HG02623 (cell line): Measurements from ENCODE around the gene SLC16A13.
"Not testable (repeated sequence)": the region's sequence is repeated elsewhere in the genome, so short reads cannot be mapped to it uniquely, and the experiment has no call there.

ENCODE experiments used
- ATAC-seq: cut with Tn5 transposase; IDR thresholded peaks from one replicate; pipeline ENCODE4 v1.9.1; 2021; ENCODE audit warnings: moderate library complexity; ENCODE audit not compliant: unreplicated experiment

The SLC16A13 gene

GRCh38 chr17:7027335-7027734 lies 8.5 kb upstream of the SLC16A13 start:
- ATAC-seq: no peak

DNA sequence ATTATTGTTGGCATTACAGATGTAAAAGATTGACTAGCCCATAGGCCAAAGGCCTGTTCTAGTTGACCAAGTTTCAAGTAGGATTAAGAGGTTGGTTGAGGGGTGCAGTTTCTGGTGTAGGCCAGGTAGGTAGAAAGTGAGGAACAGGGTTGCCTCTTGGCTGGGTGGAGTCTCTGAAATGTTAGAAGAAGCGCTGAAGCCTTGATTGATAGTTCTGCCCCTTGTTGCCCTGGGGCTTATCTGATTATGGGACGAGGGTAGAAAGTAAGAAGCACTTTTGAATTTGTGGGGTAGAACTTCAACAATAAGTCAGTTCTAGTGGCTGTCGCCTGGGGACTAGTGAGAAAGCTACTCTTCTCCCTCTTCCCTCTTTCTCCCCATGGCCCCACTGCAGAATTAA lies 6.7 kb upstream of the SLC16A13 start:
- ATAC-seq: no peak

- ATAC-seq: no peak
Observed at GRCh38 chr17:7029659-7030058, 6.2 kb upstream of the SLC16A13 start.

DNA sequence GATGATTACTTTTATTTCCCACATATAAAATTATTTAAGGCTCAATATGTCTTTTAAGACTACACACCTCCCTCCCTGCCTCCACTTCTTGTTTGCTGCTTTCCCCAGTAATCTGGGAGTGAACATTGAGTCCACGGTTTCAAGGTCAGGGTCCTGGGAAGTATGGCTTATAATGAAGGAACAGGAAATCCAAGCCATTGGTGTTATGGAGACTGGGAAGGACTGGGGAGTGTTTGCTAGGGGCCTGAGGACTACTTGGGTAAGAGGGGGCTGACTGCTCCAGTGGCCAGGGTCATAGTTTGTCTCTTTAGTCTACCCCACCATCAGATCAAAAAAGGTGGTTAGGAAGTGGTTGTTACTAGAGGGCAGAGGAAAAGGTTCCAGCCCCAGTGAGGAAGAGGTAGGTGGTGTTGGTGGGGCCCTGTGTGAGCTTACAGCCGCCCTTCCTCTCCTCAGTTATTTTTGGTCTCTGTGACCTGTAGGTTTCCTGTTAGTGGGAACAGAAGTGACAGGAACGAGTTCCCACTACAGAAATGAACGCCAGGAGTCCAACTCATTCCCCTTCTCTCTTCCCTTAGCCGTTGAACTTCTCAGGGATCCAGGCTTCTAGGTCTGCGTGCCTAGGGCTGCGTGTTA lies 742 bp upstream of the SLC16A13 start:
- ATAC-seq: no peak

GRCh38 chr17:7038025-7038862 lies 2.4 kb downstream of the SLC16A13 start:
- ATAC-seq: no peak

GRCh38 chr17:7039832-7040231 lies 4.0 kb downstream of the SLC16A13 start:
- ATAC-seq: no peak

DNA sequence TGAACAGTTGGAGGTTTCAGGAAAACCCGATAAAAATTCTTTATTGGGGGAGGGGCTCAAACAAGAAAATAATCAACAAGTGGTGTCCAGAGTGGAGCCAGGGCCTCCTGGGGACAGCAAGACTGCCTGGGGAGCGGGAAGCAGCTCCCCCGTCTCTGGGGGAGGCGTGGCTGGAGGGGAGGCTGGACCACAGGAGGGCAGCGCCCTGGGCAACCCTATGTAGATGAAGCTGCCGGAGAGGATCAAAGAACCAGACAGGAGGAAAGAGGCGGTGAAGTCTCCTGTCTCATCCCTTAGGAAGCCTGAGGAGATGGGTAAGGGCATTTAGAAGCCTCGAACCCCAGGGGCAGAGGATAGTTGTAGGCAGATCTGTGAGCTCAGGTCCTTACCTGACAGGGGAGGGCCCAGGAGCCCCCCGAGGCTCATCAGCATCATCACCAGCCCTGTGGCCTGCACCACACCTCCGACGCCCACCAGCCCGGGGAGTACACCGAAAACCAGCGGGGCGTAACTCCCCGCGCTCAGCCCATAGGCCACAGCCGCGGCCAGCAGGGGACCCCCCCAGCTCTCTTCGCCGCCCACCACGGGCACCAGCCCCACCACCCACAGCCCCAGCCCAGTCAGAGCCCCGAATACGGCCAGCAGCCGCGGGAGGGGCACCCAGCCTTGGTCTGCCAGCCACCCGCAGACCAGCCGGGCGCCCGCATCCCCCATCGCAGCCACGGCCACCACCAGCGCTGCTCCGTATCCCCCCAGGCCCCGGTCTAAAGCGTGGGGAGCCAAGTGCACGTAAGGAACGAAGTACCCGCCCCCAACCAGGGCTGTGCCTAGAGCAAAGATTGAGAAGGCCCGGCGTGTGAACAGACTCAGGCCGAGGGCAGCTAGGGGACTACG lies 6.0 kb downstream of the SLC16A13 start:
- no peak for ATAC-seq

DNA sequence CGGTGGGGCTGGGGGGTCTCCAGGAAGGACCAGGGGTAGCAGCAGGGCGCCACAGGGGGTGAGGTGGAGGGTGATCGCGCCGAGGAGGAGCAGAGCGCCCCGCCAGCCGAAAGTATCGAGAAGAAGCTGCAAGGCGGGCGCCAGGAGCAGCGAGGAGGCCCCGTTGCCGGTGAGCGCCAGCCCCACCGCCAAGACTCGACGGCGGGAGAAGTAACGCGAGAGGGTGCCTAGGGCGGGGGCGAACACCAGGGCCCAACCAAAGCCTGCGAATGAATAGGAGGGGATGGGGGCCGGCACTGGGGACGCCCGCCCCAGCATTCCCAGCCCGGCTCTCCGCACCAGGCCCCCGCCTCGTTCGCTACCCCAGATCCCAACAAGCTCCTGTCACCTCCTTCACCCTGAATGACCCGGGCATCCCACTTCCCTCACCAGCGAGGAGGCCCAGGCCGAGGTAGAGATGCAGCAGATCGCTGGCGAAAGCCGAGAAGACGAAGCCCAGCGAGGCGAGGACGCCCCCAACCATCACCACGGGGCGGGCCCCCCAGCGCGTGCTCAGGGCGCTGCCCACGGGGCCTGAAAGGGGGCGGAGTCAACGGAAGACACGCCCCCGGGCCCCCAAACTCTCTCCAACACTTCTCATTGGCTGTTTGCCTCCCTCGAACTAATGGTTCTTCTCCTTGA lies 6.8 kb downstream of the SLC16A13 start:
- no peak for ATAC-seq

DNA sequence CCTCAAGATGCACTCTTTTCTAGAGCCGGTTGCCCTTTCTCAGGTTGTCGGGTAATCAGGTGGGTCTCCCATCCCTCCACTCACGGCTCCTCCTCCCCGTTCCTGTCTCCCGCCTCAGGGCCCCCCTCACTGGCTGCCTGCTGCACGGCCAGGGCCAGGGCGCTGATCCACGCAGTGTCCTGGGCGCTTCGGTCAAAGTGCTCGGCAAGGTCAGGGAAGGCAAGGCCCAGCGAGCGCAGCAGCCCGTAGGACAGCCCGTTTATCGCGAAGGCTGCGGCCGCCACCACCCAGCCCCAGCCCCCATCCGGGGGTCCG lies 7.3 kb downstream of the SLC16A13 start:
- no peak for ATAC-seq

DNA sequence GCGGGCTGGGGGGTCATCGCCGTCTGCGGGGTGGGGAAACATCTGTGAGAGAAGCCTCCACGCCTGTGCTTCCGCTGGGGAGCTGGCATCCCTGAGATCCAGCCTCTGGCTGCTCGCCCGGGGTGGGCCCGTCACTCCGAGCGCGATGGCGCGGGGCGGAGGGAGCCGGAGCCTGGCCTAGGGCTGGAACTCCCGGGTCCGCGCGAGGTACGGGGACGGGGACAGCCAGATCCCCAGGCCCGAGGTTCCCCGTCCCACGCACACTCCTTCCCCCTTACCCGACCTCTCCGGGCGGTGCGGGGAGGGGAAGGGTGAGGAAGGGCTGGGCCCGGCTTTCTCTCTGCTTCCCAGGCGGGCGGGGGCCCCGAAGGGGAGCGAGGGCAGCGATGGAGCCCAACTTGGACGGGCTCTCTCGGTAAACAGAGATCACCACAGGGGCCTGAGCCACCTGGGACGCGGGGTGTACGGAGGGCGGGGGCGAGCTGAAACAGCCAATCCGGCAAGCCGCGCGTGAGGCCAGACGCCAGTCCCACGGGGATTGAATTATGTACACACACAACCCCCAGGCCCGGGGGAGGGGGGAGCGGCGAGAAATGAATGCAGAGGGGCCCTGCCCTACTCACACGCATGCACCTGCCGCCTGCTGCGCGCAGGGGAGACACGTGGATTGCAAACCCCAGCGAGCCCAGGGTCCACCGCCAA lies 7.8 kb downstream of the SLC16A13 start, which contains the start of gene SLC16A11:
TSS of gene SLC16A11 (minus strand) at position 596 of the 702 bp plus-strand sequence. CDS start at position 17, 579 bp downstream.
- ATAC-seq: no peak

DNA sequence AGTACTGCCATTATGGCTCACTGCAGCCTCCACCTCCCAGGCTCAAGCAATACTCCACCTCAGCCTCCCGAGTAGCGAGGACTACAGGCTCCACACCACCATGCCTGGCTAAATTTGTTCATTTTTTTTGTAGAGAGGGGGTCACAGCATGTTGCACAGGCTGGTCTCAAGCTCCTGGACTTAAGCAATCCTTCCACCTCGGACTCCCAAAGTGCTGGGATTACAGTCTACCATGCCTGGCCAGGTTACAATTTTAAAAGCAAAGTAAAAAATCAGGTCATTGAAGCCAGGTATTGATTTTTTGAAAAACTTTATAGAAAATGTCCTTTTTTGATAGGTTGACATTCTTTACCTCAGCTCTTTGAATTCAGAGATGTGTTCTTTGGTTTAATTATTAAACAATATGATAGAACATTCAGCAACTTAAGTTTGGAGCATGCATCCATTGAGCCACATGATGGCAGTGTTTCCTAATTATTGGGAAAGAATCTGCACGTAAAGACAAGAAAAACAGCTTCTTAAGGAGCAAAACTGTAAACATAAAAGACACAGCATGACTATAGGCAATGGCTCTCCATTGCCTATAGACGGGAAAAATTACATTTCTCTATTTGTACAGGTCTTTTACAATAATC lies 9.8 kb downstream of the SLC16A13 start:
- no peak for ATAC-seq

- no peak for ATAC-seq
Observed at GRCh38 chr17:7046127-7046724, 10.4 kb downstream of the SLC16A13 start.

DNA sequence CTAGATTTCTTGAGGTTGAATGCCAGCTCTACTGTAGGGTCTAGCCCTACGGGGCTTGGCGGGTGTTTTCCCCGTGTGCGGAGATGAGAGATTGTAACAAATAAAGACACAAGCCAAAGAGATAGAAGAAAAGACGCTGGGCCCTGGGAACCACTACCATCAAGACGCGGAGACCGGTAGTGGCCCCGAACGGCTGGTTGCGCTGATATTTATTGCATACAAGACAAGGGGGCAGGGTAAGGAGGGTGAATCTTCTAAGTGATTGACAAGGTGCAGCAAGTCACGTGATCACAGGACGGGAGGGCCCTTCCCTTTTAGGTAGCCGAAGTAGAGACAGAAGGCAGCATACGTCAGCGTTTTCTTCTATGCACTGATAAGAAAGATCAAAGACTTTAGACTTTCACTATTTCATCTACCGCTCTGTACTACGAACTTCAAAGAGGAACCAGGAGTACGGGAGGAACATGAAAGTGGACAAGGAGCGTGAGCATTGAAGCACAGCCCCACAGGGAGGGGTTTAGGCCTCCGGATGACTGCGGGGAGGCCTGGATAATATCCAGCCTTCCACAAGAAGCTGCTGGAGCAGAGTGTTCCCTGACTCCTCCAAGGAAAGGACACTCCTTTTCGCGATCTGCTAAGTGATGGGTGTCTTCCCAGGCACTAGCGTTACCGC lies 11.0 kb downstream of the SLC16A13 start:
- ATAC-seq: not testable (repeated sequence)

DNA sequence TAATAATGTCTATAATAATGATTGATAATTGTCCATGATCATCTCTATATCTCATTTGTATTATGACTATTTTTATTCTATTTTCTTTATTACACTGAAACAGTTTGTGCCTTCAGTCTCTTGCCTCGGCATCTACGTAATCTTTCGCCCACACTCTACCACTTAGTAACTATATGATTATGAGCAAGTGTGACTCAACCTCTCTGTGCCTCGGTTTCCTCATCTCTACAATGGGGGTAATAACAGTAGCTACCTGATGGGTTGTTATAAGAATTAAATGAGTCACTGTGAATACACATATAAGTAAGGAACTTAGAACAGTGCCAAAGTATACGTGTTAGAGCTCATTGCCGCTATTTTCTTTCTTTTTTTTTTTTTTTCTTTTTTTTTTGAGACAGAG lies 11.8 kb downstream of the SLC16A13 start:
- ATAC-seq: no peak

DNA sequence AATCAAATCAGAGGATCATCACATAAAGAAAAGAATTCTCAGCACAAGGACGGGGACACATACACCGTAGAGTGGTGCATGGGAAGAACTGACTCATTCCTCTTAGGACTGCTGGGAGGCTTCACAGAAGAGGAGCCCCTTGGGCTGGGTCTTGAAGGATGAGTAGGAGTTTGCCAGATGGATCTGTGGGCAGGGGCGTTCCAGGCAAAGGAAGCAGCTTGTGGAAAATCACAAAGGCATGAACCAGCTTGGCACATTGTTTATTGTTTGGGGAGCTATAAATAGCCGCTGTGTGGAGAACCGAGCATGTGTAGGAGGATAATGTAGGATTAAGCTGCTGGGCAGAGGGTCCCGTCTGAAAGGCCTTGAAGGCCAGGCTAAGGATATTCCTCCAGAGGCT lies 13.2 kb downstream of the SLC16A13 start:
- no peak for ATAC-seq

DNA sequence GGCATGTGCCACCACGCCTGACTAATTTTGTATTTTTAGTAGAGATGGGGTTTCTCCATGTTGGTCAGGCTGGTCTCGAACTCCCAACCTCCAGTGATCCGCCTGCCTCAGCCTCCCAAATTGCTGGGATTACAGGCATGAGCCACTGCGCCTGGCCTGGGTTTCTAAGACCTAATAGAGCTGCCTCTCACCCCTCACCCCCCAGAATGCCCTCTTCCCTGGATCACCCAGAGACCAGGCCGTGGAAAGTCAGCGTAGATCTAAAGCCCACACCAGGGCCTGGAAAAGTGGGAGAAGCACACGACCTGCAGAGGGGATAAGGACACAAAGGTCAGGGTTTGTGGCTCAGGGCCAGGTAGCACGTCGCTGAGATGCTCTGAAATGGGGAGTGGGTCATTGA lies 14.8 kb downstream of the SLC16A13 start:
- ATAC-seq: not testable (repeated sequence)

GRCh38 chr17:7056386-7056785 lies 20.6 kb downstream of the SLC16A13 start:
- ATAC-seq: no peak

DNA sequence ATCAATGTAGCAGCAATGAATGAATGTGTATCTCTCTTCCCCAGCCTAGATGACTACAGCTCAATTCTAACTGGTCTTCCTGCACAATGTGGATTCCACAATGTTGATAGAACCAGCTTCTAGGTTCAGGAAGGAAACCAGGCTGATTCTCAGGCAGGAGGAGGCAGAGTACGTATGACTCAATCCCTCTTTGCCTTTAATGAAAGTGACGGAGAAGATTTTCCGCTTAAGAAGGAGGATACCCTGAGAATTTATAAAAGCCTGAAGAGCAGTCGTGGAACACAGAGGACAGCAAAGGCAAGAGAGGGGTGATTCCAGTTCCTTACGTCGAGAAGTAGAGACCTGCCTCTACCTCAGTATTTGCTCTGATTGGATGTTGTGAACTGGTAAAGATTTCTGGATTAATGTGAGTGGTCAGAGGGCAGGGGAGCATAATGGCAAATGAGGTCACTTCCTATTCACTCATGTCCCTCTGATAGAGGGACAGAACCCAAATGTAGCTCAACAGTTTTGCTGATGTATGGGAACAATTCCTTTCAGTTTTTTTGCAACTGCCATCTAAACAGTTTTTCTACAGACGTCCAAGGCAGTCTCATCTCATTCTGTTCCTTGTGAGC lies 23.1 kb downstream of the SLC16A13 start:
- ATAC-seq: no peak
